ENCODE data around the gene KIAA1586. TPM values are rescaled to one million over a fixed set of nuclear protein-coding genes. Genes with fewer than 3 reads are reported as not detected.

KIAA1586 gene
- total and polyA plus RNA-seq, 2 of the 13 experiments (the other 11 are each of a cell fraction or from before 2014, with no cell fraction given), result 5.5 to 16.9 TPM

DNA sequence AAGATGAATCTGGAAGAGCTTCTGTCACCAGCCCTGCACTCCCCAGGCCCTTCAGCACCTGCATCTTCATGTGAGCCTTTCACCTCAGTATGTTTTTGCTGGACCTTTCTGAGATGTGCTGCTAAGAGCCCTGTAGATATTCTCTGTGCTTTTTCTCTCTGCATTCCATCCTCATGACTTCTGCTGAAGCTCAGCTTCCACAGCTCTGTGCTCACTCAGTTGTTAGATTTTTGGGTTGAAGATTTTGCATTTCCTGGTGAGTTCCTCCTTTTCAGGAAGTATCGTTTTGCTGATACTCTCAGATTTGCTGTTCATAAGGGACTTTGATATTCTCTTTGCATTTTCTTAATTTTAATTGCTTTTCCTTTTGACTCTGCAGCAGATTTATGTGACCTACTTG, 18.3 kb downstream of the KIAA1586 start:
- Histone ChIP-seq H3K36me3 (replicated peaks in 1 of 2; ENCODE audit: control insufficient read depth in 1 of 2, insufficient read depth in 2 of 2, low read length in 2 of 2) (peaks cover 5 to 15% of the 10 kb centered on the region in 2 experiments; a peak in 4 of 5 replicates), H3K4me3 (replicated peaks in 1 of 3; ENCODE audit: insufficient read depth in 1 of 3, low read depth in 2 of 3, low read length in 3 of 3) (no peak overlapping the region), H3K79me2 (ENCODE audit: insufficient read depth, low read length) (no peaks in the 10 kb centered on the region), H3K9ac (ENCODE audit: insufficient read depth, low read depth, low read length) (no peak overlapping the region), H2AFZ (ENCODE audit: low read length) (no peak overlapping the region), H3K27ac (ENCODE audit: extremely low read length, insufficient read depth, low read length) (no peak overlapping the region), H4K20me1 (ENCODE audit: insufficient read depth, low read length) (no peaks in the 10 kb centered on the region), H3K4me2 (ENCODE audit: low read depth, low read length) (no peak overlapping the region), H3K4me1 (ENCODE audit: insufficient read depth, low read length) (no peaks in the 10 kb centered on the region), H3K9me3 (ENCODE audit: low read length) (no peaks in the 10 kb centered on the region), H3K27me3 (ENCODE audit: control insufficient read depth in 1 of 2, insufficient read depth in 2 of 2, low read length in 2 of 2) (no peaks in the 10 kb centered on the region)
- ATAC-seq (no peak), FAIRE-seq (no peak), DNase-seq (ENCODE audit: low spot score) (no peak)
- CTCF ChIA-PET (ENCODE audit: low intra/inter-chr PET ratio, low total read pairs), result no interaction called here
- TF ChIP-seq SOX5 (CRISPR knock-in tag; IDR thresholded peaks at IDR 0.05; ENCODE audit: borderline replicate concordance) (no peak), MTF2 (CRISPR knock-in tag; IDR thresholded peaks at IDR 0.05; ENCODE audit: borderline replicate concordance) (no peak), BHLHE40 (IDR thresholded peaks at IDR 0.05; ENCODE audit: low read length) (no peak), ZNF567 (CRISPR knock-in tag; IDR thresholded peaks at IDR 0.05; ENCODE audit: borderline replicate concordance) (no peak), ZNF343 (CRISPR knock-in tag; IDR thresholded peaks at IDR 0.05) (no peak)
- TF ChIP-seq, protein P1, sequence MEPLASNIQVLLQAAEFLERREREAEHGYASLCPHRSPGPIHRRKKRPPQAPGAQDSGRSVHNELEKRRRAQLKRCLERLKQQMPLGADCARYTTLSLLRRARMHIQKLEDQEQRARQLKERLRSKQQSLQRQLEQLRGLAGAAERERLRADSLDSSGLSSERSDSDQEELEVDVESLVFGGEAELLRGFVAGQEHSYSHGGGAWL (CRISPR knock-in tag; IDR thresholded peaks at IDR 0.05), result no peak
- BruUV-seq (replicated peaks), result no TSS peak
- in situ Hi-C loops (cut with HindIII; ENCODE audit: extremely low pct_ligation_motif_present, low pct_unique_long_range_greater_than_20kb) (no loop called here), intact Hi-C loops (cut with micrococcal nuclease; ENCODE audit: unreplicated experiment) (no loop called here)
- POLR2A ChIA-PET, result no interaction called here
- WGBS (ENCODE audit: low lambda C conversion rate), result 95% methylated on average over 1 of the region's 1 CpG

- no peak overlapping the region for H2AFZ ChIP-seq (ENCODE audit: low read length)
- no peak overlapping the region for H3K9ac ChIP-seq (ENCODE audit: insufficient read depth, low read depth, low read length)
- ATAC-seq (no peak), FAIRE-seq (no peak), DNase-seq (ENCODE audit: low spot score) (no peak)
- in situ Hi-C loops (cut with HindIII; ENCODE audit: extremely low pct_ligation_motif_present, low pct_unique_long_range_greater_than_20kb), result no loop called here
- H3K4me2 ChIP-seq (ENCODE audit: low read depth, low read length), result no peak overlapping the region
- H3K4me1 ChIP-seq (ENCODE audit: insufficient read depth, low read length), result no peaks in the 10 kb centered on the region
- H3K27ac ChIP-seq (ENCODE audit: extremely low read length, insufficient read depth, low read length), result no peak overlapping the region
- no peak overlapping the region for H3K4me3 ChIP-seq (replicated peaks in 1 of 3; ENCODE audit: insufficient read depth in 1 of 3, low read depth in 2 of 3, low read length in 3 of 3)
- no peak for TF ChIP-seq THAP11 (CRISPR knock-in tag; IDR thresholded peaks at IDR 0.05)
- no peak for TF ChIP-seq PAF1 (CRISPR knock-in tag; IDR thresholded peaks at IDR 0.05)
- TF ChIP-seq MTA1 (CRISPR knock-in tag; IDR thresholded peaks at IDR 0.05; ENCODE audit: borderline replicate concordance), result no peak
- TF ChIP-seq HNF4A (CRISPR knock-in tag; IDR thresholded peaks at IDR 0.05), result no peak
- TF ChIP-seq ZNF652 (CRISPR knock-in tag; IDR thresholded peaks at IDR 0.05; ENCODE audit: borderline replicate concordance, low read depth), result no peak
- TF ChIP-seq NAIF1 (CRISPR knock-in tag; IDR thresholded peaks at IDR 0.05; ENCODE audit: borderline replicate concordance), result no peak
- no peak for TF ChIP-seq KDM1A (CRISPR knock-in tag; IDR thresholded peaks at IDR 0.05)
- no peak for TF ChIP-seq ZNF709 (CRISPR knock-in tag; IDR thresholded peaks at IDR 0.05)
- TF ChIP-seq ZSCAN5A (CRISPR knock-in tag; IDR thresholded peaks at IDR 0.05; ENCODE audit: borderline replicate concordance), result no peak
- no peak for TF ChIP-seq ZNF563 (CRISPR knock-in tag; IDR thresholded peaks at IDR 0.05)
- ChIA-PET CTCF (ENCODE audit: low intra/inter-chr PET ratio, low total read pairs) (no interaction called here), POLR2A (no interaction called here)
- intact Hi-C loops (cut with micrococcal nuclease; ENCODE audit: unreplicated experiment), result no loop called here
- no TSS peak for BruUV-seq (replicated peaks)
- H3K27me3 ChIP-seq (ENCODE audit: control insufficient read depth in 1 of 2, insufficient read depth in 2 of 2, low read length in 2 of 2), result no peaks in the 10 kb centered on the region
- 98% methylated on average over 1 of the region's 1 CpG for WGBS (ENCODE audit: low lambda C conversion rate)
- no peaks in the 10 kb centered on the region for H3K79me2 ChIP-seq (ENCODE audit: insufficient read depth, low read length)
- H4K20me1 ChIP-seq (ENCODE audit: insufficient read depth, low read length), result no peaks in the 10 kb centered on the region
- peaks cover 5 to 9% of the 10 kb centered on the region in 2 experiments; a peak in 3 of 5 replicates for H3K36me3 ChIP-seq (replicated peaks in 1 of 2; ENCODE audit: control insufficient read depth in 1 of 2, insufficient read depth in 2 of 2, low read length in 2 of 2)
- no peaks in the 10 kb centered on the region for H3K9me3 ChIP-seq (ENCODE audit: low read length)
Observed at GRCh38 chr6:57068061-57068460, 21.6 kb downstream of the KIAA1586 start.
